ENCODE data around the gene SLC12A3.

Gene SLC12A3

DNA sequence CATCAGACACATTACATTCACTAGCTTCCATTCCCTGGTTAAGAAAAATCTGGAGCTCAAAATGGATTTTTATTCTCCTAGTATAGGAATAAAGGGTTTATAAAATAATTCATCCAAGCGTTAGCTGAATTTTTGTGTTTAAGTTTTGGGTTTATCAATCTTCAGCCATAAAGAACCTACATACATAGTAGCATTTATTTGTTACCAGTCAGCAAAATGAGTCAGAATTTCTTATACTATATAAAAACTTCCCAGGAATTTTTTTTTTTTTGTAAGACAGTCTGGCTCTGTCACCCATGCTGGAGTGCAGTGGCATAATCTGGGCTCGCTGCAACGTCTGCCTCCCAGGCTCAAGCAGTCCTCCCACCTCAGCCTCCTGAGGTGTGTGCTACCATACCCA, 40.2 kb upstream of the SLC12A3 start:
- H3K27me3 ChIP-seq (ENCODE audit: insufficient read depth, low read length, poor library complexity), result no peaks in the 10 kb centered on the region
- no peak overlapping the region for H3K4me3 ChIP-seq (ENCODE audit: low read depth in 1 of 2, low read length in 2 of 2)
- no peak overlapping the region for H3K27ac ChIP-seq (ENCODE audit: low read length)
- no peak overlapping the region for H3K4me2 ChIP-seq (ENCODE audit: insufficient read depth, low read length)
- DNase-seq (no peak), ATAC-seq (ENCODE audit: insufficient read depth, low read depth) (no peak)
- peaks cover 86% of the 10 kb centered on the region for H3K36me3 ChIP-seq (ENCODE audit: insufficient read depth, low read length)
- H3K4me1 ChIP-seq (ENCODE audit: insufficient read depth, low read length), result no peaks in the 10 kb centered on the region
- H3K9ac ChIP-seq (ENCODE audit: low read depth, low read length), result no peak overlapping the region
- no peaks in the 10 kb centered on the region for H3K9me3 ChIP-seq (ENCODE audit: insufficient read depth, low read length, severe bottlenecking)
- no peaks in the 10 kb centered on the region for H3K79me2 ChIP-seq (ENCODE audit: insufficient read depth, low read length)
- H2AFZ ChIP-seq (ENCODE audit: low read depth, low read length), result no peak overlapping the region
- H4K20me1 ChIP-seq (ENCODE audit: insufficient read depth, low read length), result no peaks in the 10 kb centered on the region
- no peak for TF ChIP-seq EZH2 (IDR thresholded peaks at IDR 0.05; ENCODE audit: borderline replicate concordance, low read depth, low read length, severe bottlenecking)
- TF ChIP-seq, protein P1, sequence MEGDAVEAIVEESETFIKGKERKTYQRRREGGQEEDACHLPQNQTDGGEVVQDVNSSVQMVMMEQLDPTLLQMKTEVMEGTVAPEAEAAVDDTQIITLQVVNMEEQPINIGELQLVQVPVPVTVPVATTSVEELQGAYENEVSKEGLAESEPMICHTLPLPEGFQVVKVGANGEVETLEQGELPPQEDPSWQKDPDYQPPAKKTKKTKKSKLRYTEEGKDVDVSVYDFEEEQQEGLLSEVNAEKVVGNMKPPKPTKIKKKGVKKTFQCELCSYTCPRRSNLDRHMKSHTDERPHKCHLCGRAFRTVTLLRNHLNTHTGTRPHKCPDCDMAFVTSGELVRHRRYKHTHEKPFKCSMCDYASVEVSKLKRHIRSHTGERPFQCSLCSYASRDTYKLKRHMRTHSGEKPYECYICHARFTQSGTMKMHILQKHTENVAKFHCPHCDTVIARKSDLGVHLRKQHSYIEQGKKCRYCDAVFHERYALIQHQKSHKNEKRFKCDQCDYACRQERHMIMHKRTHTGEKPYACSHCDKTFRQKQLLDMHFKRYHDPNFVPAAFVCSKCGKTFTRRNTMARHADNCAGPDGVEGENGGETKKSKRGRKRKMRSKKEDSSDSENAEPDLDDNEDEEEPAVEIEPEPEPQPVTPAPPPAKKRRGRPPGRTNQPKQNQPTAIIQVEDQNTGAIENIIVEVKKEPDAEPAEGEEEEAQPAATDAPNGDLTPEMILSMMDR (IDR thresholded peaks at IDR 0.05; ENCODE audit: borderline replicate concordance, extremely low read depth, low read length, poor library complexity, severe bottlenecking), result no peak

DNA sequence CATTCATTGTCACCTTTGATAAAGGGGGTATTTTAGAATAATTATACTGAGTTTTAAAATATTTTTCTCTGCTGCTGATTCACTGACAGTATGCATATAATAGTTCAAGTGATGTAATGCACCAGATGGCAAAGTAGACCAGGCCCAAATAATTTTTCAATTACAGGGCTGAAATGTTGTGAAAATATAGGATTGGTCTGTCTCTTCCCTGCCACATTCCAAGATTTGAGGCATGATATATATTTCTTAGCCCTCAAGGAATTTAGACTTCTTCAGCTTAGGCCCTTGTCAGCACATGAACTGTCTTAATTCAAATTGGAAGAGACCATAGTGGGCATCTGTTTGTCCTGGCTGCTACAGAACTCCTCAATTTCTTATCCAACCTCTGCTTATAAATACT, 39.2 kb upstream of the SLC12A3 start:
- ATAC-seq (ENCODE audit: insufficient read depth, low read depth) (no peak), DNase-seq (no peak)
- Histone ChIP-seq H3K36me3 (ENCODE audit: insufficient read depth, low read length) (peaks cover 87% of the 10 kb centered on the region), H2AFZ (ENCODE audit: low read depth, low read length) (no peak overlapping the region), H3K9ac (ENCODE audit: low read depth, low read length) (no peak overlapping the region), H4K20me1 (ENCODE audit: insufficient read depth, low read length) (no peaks in the 10 kb centered on the region), H3K27me3 (ENCODE audit: insufficient read depth, low read length, poor library complexity) (no peaks in the 10 kb centered on the region), H3K27ac (ENCODE audit: low read length) (no peak overlapping the region), H3K4me3 (ENCODE audit: low read depth in 1 of 2, low read length in 2 of 2) (no peak overlapping the region), H3K79me2 (ENCODE audit: insufficient read depth, low read length) (no peaks in the 10 kb centered on the region), H3K4me1 (ENCODE audit: insufficient read depth, low read length) (no peaks in the 10 kb centered on the region), H3K9me3 (ENCODE audit: insufficient read depth, low read length, severe bottlenecking) (no peaks in the 10 kb centered on the region), H3K4me2 (ENCODE audit: insufficient read depth, low read length) (no peak overlapping the region)
- TF ChIP-seq, protein P1 (IDR thresholded peaks at IDR 0.05; ENCODE audit: borderline replicate concordance, extremely low read depth, low read length, poor library complexity, severe bottlenecking), result no peak

GRCh38 chr16:56828647-56829046, 36.4 kb upstream of the SLC12A3 start:
- Histone ChIP-seq H4K20me1 (ENCODE audit: insufficient read depth, low read length) (no peaks in the 10 kb centered on the region), H3K4me3 (ENCODE audit: low read depth in 1 of 2, low read length in 2 of 2) (no peak overlapping the region), H3K27ac (ENCODE audit: low read length) (no peak overlapping the region), H3K9me3 (ENCODE audit: insufficient read depth, low read length, severe bottlenecking) (no peaks in the 10 kb centered on the region), H3K4me2 (ENCODE audit: insufficient read depth, low read length) (no peak overlapping the region), H2AFZ (ENCODE audit: low read depth, low read length) (no peak overlapping the region), H3K9ac (ENCODE audit: low read depth, low read length) (no peak overlapping the region), H3K36me3 (ENCODE audit: insufficient read depth, low read length) (peaks cover 92% of the 10 kb centered on the region), H3K4me1 (ENCODE audit: insufficient read depth, low read length) (no peaks in the 10 kb centered on the region), H3K27me3 (ENCODE audit: insufficient read depth, low read length, poor library complexity) (no peaks in the 10 kb centered on the region), H3K79me2 (ENCODE audit: insufficient read depth, low read length) (no peaks in the 10 kb centered on the region)
- DNase-seq (no peak), ATAC-seq (ENCODE audit: insufficient read depth, low read depth) (no peak)
- TF ChIP-seq, protein P1 (IDR thresholded peaks at IDR 0.05; ENCODE audit: borderline replicate concordance, extremely low read depth, low read length, poor library complexity, severe bottlenecking), result no peak
- TF ChIP-seq EZH2 (IDR thresholded peaks at IDR 0.05; ENCODE audit: borderline replicate concordance, low read depth, low read length, severe bottlenecking), result no peak

DNA sequence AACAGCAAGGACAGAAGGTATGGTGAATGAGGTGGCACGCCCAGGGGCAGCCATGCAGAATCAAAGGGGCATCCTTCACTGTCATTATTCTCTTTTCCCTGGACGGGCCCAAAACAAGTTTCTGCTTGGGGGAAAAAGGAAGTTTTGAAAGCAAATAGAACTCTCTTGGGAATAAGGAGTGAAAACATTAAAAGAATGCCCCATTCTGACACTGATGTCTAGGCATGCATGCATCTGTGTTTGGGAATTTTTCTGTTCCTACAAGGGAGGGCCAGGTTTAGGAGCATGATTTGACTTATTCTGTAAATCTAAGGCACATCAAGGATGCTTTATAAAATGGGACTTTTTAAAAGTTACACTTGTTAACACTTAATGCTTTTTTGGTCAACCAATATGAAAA, 34.3 kb upstream of the SLC12A3 start:
- TF ChIP-seq EZH2 (IDR thresholded peaks at IDR 0.05; ENCODE audit: borderline replicate concordance, low read depth, low read length, severe bottlenecking), result no peak
- TF ChIP-seq, protein P1 (IDR thresholded peaks at IDR 0.05; ENCODE audit: borderline replicate concordance, extremely low read depth, low read length, poor library complexity, severe bottlenecking), result no peak
- Histone ChIP-seq H3K4me2 (ENCODE audit: insufficient read depth, low read length) (no peak overlapping the region), H3K9ac (ENCODE audit: low read depth, low read length) (no peak overlapping the region), H2AFZ (ENCODE audit: low read depth, low read length) (no peak overlapping the region), H3K79me2 (ENCODE audit: insufficient read depth, low read length) (no peaks in the 10 kb centered on the region), H4K20me1 (ENCODE audit: insufficient read depth, low read length) (no peaks in the 10 kb centered on the region), H3K27ac (ENCODE audit: low read length) (no peak overlapping the region), H3K9me3 (ENCODE audit: insufficient read depth, low read length, severe bottlenecking) (no peaks in the 10 kb centered on the region), H3K4me1 (ENCODE audit: insufficient read depth, low read length) (no peaks in the 10 kb centered on the region), H3K36me3 (ENCODE audit: insufficient read depth, low read length) (peaks cover 94% of the 10 kb centered on the region), H3K4me3 (ENCODE audit: low read depth in 1 of 2, low read length in 2 of 2) (no peak overlapping the region), H3K27me3 (ENCODE audit: insufficient read depth, low read length, poor library complexity) (no peaks in the 10 kb centered on the region)
- no peak for DNase-seq
- no peak for ATAC-seq (ENCODE audit: insufficient read depth, low read depth)
